OCI-LY3 (cell line): ENCODE results near the gene AHRR.
"Not testable (repeated sequence)": the region's sequence is repeated elsewhere in the genome, so short reads cannot be mapped to it uniquely, and the experiment has no call there.

Source experiments
- H2AFZ ChIP-seq: fragments of 200-600, 300-600 bp; shearing (Covaris generic); 2 replicates; pipeline ENCODE4 v1.6.0; 2014; ENCODE audit warnings: antibody characterized with exemption, low read depth, low read length
- H3K27ac ChIP-seq: fragments of 200-600, 300-600 bp; sonication (generic); 2 replicates; pipeline ENCODE4 v1.5.1; 2014; ENCODE audit warnings: mild to moderate bottlenecking, low read length, moderate library complexity, mixed read lengths
- H3K27me3 ChIP-seq: fragments of 200-600, 300-600 bp; sonication (generic); 2 replicates; pipeline ENCODE4 v1.6.1; 2014; ENCODE audit warnings: low read depth, low read length, mixed read lengths
- H3K36me3 ChIP-seq: fragments of 200-600, 300-600 bp; sonication (generic); replicated peaks from 2 replicates; pipeline ENCODE3; 2014; ENCODE audit warnings: low read depth, low read length, mixed read lengths
- H3K4me1 ChIP-seq: fragments of 300-600, 200-600 bp; sonication (generic); 2 replicates; pipeline ENCODE4 v1.6.1; 2014; ENCODE audit warnings: low read length, mixed read lengths
- H3K4me2 ChIP-seq: fragments of 200-600, 300-600 bp; sonication (generic); 2 replicates; pipeline ENCODE4 v1.6.1; 2014; ENCODE audit warnings: low read length, mixed read lengths
- H3K4me3 ChIP-seq: fragments of 300-600, 200-600 bp; sonication (generic); 2 replicates; pipeline ENCODE4 v1.5.1; 2014; ENCODE audit warnings: antibody characterized with exemption, mild to moderate bottlenecking, low read length, moderate library complexity
- H3K79me2 ChIP-seq: fragments of 300-600, 200-600 bp; shearing (Covaris generic); 2 replicates; pipeline ENCODE4 v1.6.1; 2014; ENCODE audit warnings: mild to moderate bottlenecking, low read length, mixed read lengths
- H3K9ac ChIP-seq: fragments of 300-600, 200-600 bp; shearing (Covaris generic); 2 replicates; pipeline ENCODE4 v1.6.0; 2014; ENCODE audit warnings: mild to moderate bottlenecking, low read length, moderate library complexity
- H3K9me3 ChIP-seq: fragments of 200-600, 300-600 bp; shearing (Covaris generic); 2 replicates; pipeline ENCODE4 v1.6.1; 2014; ENCODE audit warnings: low read length, mixed read lengths; ENCODE audit not compliant: insufficient read depth
- H4K20me1 ChIP-seq: fragments of 200-600, 300-600 bp; sonication (generic); 2 replicates; pipeline ENCODE4 v1.6.1; 2016; ENCODE audit warnings: low read length, mixed read lengths; ENCODE audit not compliant: insufficient read depth
- CTCF ChIP-seq: fragments of 200-600, 300-600 bp; sonication (generic); IDR thresholded peaks from 2 replicates; pipeline ENCODE4 v1.5.1; 2014; ENCODE audit warnings: antibody characterized with exemption, low read length, low read depth
- EZH2phosphoT487 ChIP-seq: fragments of 200-600 bp; shearing (Covaris generic); IDR thresholded peaks from 2 replicates; pipeline ENCODE4 v1.6.1; 2018; ENCODE audit warnings: antibody characterized with exemption, mixed run types, low read depth

AHRR gene

DNA sequence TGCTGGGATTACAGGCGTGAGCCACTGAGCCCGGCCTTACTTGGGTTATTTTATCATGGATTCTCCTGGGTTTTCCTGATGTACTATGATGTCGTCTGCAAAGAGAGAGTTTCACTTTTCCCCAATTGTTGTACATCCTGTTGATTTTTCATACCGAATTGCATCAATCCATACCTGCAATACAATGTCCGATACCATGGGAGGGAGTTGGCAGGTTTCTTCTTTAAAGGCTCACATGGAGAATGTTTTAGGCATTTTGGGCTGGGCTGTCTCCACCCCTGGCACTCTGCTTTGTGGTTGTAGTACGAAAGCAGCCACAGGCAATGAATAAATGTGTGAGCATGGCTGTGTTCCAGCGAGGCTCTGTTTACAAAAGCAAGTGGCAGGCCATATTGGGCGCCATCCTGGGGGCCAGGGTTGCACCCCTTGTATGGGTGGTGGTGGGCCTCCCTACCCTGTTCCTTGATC is 86.3 kb downstream of the AHRR start:
- no peaks in the 10 kb centered on the region for H3K79me2 ChIP-seq
- H3K27ac ChIP-seq = no peak overlapping the region

GRCh38 chr5:410911-411517 is 89.5 kb downstream of the AHRR start:
- Histone ChIP-seq H3K4me3 (no peak overlapping the region), H3K4me2 (no peak overlapping the region)

More for the DNA sequence above, 86.3 kb downstream of the AHRR start:
- Histone ChIP-seq H3K9ac (no peak overlapping the region), H4K20me1 (no peaks in the 10 kb centered on the region), H3K4me1 (no peaks in the 10 kb centered on the region), H3K9me3 (no peaks in the 10 kb centered on the region), H3K27me3 (no peaks in the 10 kb centered on the region), H3K4me3 (no peak overlapping the region), H2AFZ (no peak overlapping the region), H3K4me2 (no peak overlapping the region), H3K36me3 (no peaks in the 10 kb centered on the region)
- TF ChIP-seq EZH2phosphoT487 (no peak), CTCF (no peak)

DNA sequence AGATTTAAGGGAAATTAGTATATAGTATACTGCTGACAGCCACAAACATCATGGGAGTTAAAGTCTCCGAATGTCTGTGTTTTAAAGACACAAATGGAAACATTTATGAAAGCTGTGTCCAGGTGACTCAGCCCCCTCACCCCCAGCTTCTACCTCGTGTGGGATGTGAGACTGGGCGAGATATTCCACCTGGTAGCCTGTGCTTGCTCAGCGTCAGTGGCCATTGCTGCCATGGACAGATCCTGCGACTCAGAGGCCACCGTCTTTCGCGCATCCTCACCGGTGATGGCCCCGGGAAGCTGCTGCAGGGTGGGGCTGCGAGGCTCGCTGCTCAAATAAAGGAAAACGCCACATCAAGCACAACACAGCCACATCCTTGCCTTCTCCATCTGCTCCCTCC is 90.2 kb downstream of the AHRR start:
- no peaks in the 10 kb centered on the region for H3K36me3 ChIP-seq
- TF ChIP-seq EZH2phosphoT487 (no peak), CTCF (no peak)
- no peak overlapping the region for H3K4me3 ChIP-seq
- H3K27me3 ChIP-seq = no peaks in the 10 kb centered on the region
- H3K4me1 ChIP-seq = no peaks in the 10 kb centered on the region
- H3K79me2 ChIP-seq = no peaks in the 10 kb centered on the region
- H3K9me3 ChIP-seq = no peaks in the 10 kb centered on the region
- H3K4me2 ChIP-seq = no peak overlapping the region
- no peak overlapping the region for H2AFZ ChIP-seq
- H3K9ac ChIP-seq = no peak overlapping the region
- H3K27ac ChIP-seq = no peak overlapping the region
- no peaks in the 10 kb centered on the region for H4K20me1 ChIP-seq

More at GRCh38 chr5:410911-411517, 89.5 kb downstream of the AHRR start:
- Histone ChIP-seq H3K27me3 (no peaks in the 10 kb centered on the region), H3K79me2 (no peaks in the 10 kb centered on the region), H2AFZ (no peak overlapping the region), H3K27ac (no peak overlapping the region), H3K36me3 (no peaks in the 10 kb centered on the region), H4K20me1 (no peaks in the 10 kb centered on the region), H3K9ac (no peak overlapping the region), H3K9me3 (no peaks in the 10 kb centered on the region), H3K4me1 (no peaks in the 10 kb centered on the region)
- TF ChIP-seq CTCF (no peak), EZH2phosphoT487 (no peak)

DNA sequence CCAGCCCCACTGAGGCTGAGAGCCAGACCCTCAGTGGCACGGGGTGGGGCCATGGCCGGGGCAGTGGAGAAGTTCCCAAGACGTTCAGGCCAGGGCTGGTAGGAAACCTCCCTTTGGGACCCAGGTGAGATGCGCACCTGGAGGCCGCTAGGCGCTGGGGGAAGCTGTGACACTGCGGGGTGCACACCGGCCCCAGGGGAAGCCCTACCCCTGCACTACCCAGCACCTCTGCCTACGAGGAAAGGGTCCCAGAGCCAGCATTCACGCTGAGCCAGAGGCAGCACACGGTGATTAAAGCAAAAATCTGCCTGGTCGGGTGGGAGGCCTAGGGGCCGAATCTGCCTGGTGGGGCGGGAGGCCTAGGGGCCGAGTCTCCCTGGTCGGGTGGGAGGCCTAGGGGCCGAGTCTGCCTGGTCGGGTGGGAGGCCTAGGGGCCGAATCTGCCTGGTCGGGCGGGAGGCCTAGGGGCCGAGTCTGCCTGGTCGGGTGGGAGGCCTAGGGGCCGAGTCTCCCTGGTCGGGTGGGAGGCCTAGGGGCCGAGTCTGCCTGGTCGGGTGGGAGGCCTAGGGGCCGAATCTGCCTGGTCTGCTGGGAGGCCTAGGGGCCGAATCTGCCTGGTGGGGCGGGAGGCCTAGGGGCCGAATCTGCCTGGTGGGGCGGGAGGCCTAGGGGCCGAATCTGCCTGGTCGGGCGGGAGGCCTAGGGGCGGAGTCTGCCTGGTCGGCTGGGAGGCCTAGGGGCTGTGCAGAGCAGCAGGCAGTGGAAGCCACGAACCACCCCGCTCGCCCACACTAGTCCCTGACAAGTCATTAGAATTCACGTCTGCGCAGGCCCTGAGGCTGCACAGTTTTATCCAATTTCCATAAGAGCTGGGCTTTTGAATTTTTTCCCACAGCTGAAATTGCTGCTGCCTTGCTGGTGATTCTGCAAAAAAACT is 93.7 kb downstream of the AHRR start:
- not testable (repeated sequence) for H3K9ac ChIP-seq, H3K9me3 ChIP-seq, H2AFZ ChIP-seq, H3K4me1 ChIP-seq, H3K27ac ChIP-seq, H3K4me2 ChIP-seq, H3K27me3 ChIP-seq, H4K20me1 ChIP-seq, H3K79me2 ChIP-seq, H3K4me3 ChIP-seq, H3K36me3 ChIP-seq
